ENCODE measurements around the gene GLRX.

The GLRX gene

DNA sequence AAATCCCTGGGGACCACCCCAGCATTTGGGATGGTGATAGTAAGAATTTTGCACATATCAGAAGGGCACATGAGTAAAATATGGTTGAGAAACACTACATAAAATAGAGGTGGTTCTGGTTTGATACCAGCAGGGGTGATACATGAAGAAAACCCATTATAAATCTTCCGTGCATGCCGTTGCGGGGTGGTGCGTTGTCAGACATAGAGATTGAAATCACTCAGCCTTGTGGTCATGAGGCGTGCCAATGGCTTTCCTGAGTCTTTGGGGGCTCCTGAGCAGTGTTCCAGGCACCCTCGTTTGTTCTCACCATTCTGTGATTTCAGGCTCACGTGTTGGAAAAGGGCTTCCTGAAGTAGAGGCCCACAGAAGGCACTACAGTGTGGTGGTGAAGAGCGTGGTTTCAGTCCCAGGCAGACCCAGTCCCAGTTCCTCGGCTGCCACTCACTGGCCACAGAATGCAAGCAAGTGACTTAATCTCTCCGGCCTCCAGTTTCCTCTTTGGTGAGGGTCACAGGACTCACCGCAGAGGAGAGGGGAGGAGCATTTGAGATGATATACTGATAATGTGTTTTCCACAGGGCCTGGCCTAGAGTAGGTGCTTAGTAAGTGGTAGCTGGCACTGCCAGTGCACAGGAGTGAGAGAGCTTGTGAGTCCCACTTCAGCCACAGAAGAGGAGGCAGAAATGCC is 20.5 kb upstream of the GLRX start:
- H3F3A ChIP-seq (ENCODE audit: insufficient read depth, low read length), result no peaks in the 10 kb centered on the region
- H3K36me3 ChIP-seq (replicated peaks; ENCODE audit: insufficient read depth, low read length), result no peaks in the 10 kb centered on the region
- no peaks in the 10 kb centered on the region for H3K27me3 ChIP-seq (replicated peaks; ENCODE audit: insufficient read depth, low read length)
- H3K9ac ChIP-seq (ENCODE audit: low read length), result no peak overlapping the region
- H3K79me2 ChIP-seq (ENCODE audit: low read length), result no peaks in the 10 kb centered on the region
- peak; percentile 94 for DNase-seq
- peak overlapping the region; percentile 16; the same call in 1 of the 2 replicates for H3K4me2 ChIP-seq (ENCODE audit: low read depth, low read length)
- H3K9me3 ChIP-seq (replicated peaks; ENCODE audit: insufficient read depth, low read length), result no peaks in the 10 kb centered on the region
- H2AFZ ChIP-seq (ENCODE audit: low read length), result peak overlapping the region; percentile 43
- H3K27ac ChIP-seq (ENCODE audit: low read length), result peak overlapping the region; percentile 15; the same call in 1 of the 2 replicates
- no peaks in the 10 kb centered on the region for H4K20me1 ChIP-seq (ENCODE audit: insufficient read depth, low read length)
- no peak overlapping the region for H3K4me3 ChIP-seq (ENCODE audit: low read length)
- H3K4me1 ChIP-seq (ENCODE audit: low read length), result peaks cover 20% of the 10 kb centered on the region
- no peak for TF ChIP-seq EZH2phosphoT487 (IDR thresholded peaks at IDR 0.05; ENCODE audit: low read length)
- TF ChIP-seq, protein P1, sequence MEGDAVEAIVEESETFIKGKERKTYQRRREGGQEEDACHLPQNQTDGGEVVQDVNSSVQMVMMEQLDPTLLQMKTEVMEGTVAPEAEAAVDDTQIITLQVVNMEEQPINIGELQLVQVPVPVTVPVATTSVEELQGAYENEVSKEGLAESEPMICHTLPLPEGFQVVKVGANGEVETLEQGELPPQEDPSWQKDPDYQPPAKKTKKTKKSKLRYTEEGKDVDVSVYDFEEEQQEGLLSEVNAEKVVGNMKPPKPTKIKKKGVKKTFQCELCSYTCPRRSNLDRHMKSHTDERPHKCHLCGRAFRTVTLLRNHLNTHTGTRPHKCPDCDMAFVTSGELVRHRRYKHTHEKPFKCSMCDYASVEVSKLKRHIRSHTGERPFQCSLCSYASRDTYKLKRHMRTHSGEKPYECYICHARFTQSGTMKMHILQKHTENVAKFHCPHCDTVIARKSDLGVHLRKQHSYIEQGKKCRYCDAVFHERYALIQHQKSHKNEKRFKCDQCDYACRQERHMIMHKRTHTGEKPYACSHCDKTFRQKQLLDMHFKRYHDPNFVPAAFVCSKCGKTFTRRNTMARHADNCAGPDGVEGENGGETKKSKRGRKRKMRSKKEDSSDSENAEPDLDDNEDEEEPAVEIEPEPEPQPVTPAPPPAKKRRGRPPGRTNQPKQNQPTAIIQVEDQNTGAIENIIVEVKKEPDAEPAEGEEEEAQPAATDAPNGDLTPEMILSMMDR (IDR thresholded peaks at IDR 0.05; ENCODE audit: low read length), result peak; percentile 63
- no peaks in the 10 kb centered on the region for H3K9me2 ChIP-seq (replicated peaks; ENCODE audit: insufficient read depth, low read length)

- no peaks in the 10 kb centered on the region for H3K27me3 ChIP-seq (replicated peaks; ENCODE audit: insufficient read depth, low read length)
- TF ChIP-seq EZH2 (optimal IDR thresholded peaks at IDR 0.05; ENCODE audit: low read depth, low read length) (no peak), EZH2phosphoT487 (IDR thresholded peaks at IDR 0.05; ENCODE audit: low read length) (no peak)
- TF ChIP-seq, protein P1 (IDR thresholded peaks at IDR 0.05; ENCODE audit: low read length), result no peak
- no peak overlapping the region for H3K9ac ChIP-seq (ENCODE audit: low read length)
- no peaks in the 10 kb centered on the region for H3K9me3 ChIP-seq (replicated peaks; ENCODE audit: insufficient read depth, low read length)
- no peaks in the 10 kb centered on the region for H3F3A ChIP-seq (ENCODE audit: insufficient read depth, low read length)
- H2AFZ ChIP-seq (ENCODE audit: low read length), result no peak overlapping the region
- H3K4me3 ChIP-seq (ENCODE audit: low read length), result no peak overlapping the region
- peaks cover 20% of the 10 kb centered on the region for H3K4me1 ChIP-seq (ENCODE audit: low read length)
- H4K20me1 ChIP-seq (ENCODE audit: insufficient read depth, low read length), result no peaks in the 10 kb centered on the region
- H3K4me2 ChIP-seq (ENCODE audit: low read depth, low read length), result no peak overlapping the region
- H3K27ac ChIP-seq (ENCODE audit: low read length), result no peak overlapping the region
- H3K9me2 ChIP-seq (replicated peaks; ENCODE audit: insufficient read depth, low read length), result no peaks in the 10 kb centered on the region
- H3K36me3 ChIP-seq (replicated peaks; ENCODE audit: insufficient read depth, low read length), result no peaks in the 10 kb centered on the region
- DNase-seq, result no peak
- H3K79me2 ChIP-seq (ENCODE audit: low read length), result no peaks in the 10 kb centered on the region
Observed at GRCh38 chr5:95841914-95842812, 19.6 kb upstream of the GLRX start.

- H3K4me3 ChIP-seq (ENCODE audit: low read length), result no peak overlapping the region
- H4K20me1 ChIP-seq (ENCODE audit: insufficient read depth, low read length), result no peaks in the 10 kb centered on the region
- H3F3A ChIP-seq (ENCODE audit: insufficient read depth, low read length), result peaks cover 7% of the 10 kb centered on the region
- no peaks in the 10 kb centered on the region for H3K9me2 ChIP-seq (replicated peaks; ENCODE audit: insufficient read depth, low read length)
- no peak overlapping the region for H2AFZ ChIP-seq (ENCODE audit: low read length)
- H3K27me3 ChIP-seq (replicated peaks; ENCODE audit: insufficient read depth, low read length), result no peaks in the 10 kb centered on the region
- no peak overlapping the region for H3K4me2 ChIP-seq (ENCODE audit: low read depth, low read length)
- TF ChIP-seq EZH2 (optimal IDR thresholded peaks at IDR 0.05; ENCODE audit: low read depth, low read length) (no peak), EZH2phosphoT487 (IDR thresholded peaks at IDR 0.05; ENCODE audit: low read length) (no peak)
- TF ChIP-seq, protein P1 (IDR thresholded peaks at IDR 0.05; ENCODE audit: low read length), result no peak
- H3K4me1 ChIP-seq (ENCODE audit: low read length), result peaks cover 29% of the 10 kb centered on the region
- no peak for DNase-seq
- H3K79me2 ChIP-seq (ENCODE audit: low read length), result no peaks in the 10 kb centered on the region
- no peak overlapping the region for H3K9ac ChIP-seq (ENCODE audit: low read length)
- H3K9me3 ChIP-seq (replicated peaks; ENCODE audit: insufficient read depth, low read length), result no peaks in the 10 kb centered on the region
- H3K36me3 ChIP-seq (replicated peaks; ENCODE audit: insufficient read depth, low read length), result no peaks in the 10 kb centered on the region
- no peak overlapping the region for H3K27ac ChIP-seq (ENCODE audit: low read length)
Observed at GRCh38 chr5:95840956-95841705, 18.6 kb upstream of the GLRX start.

Measured in MM.1S (cell line).